SK-N-SH treated with all-trans-retinoic acid at 6 μM for 48 hours (cell line): ENCODE measurements around the gene CDPF1.

Experiments used
- ATAC-seq: fragments of 200-7000 bp; cut with Tn5 transposase; 3 replicates; pipeline ENCODE4 v1.9.1; 2020; ENCODE audit warnings: mild to moderate bottlenecking, moderate library complexity
- ARNTL ChIP-seq: fragments of 450-650 bp; formaldehyde crosslinking; IDR thresholded peaks from 2 replicates; pipeline ENCODE4 v1.5.0; 2020; ENCODE audit warnings: low read depth, mild to moderate bottlenecking, moderate library complexity, borderline replicate concordance
- BACH2 ChIP-seq: fragments of 250-450 bp; sonication (Bioruptor Pico); IDR thresholded peaks from 2 replicates; pipeline ENCODE4 v1.9.0; 2021; ENCODE audit warnings: mild to moderate bottlenecking, borderline replicate concordance
- ESRRG ChIP-seq: fragments of 250-450 bp; sonication (Bioruptor Pico); IDR thresholded peaks from 2 replicates; pipeline ENCODE4 v1.6.1; 2021; ENCODE audit warnings: mild to moderate bottlenecking
- GLIS3 ChIP-seq: fragments of 250-450 bp; sonication (Bioruptor Pico); IDR thresholded peaks from 2 replicates; pipeline ENCODE4 v1.5.0; 2020; ENCODE audit warnings: mild to moderate bottlenecking, moderate library complexity
- ISL1 ChIP-seq: fragments of 250-450 bp; sonication (Bioruptor Pico); IDR thresholded peaks from 2 replicates; pipeline ENCODE4 v2.1.2; 2022; ENCODE audit warnings: mild to moderate bottlenecking, moderate library complexity
- OSR1 ChIP-seq: fragments of 250-450 bp; sonication (Bioruptor Pico); IDR thresholded peaks from 2 replicates; pipeline ENCODE4 v1.8.0; 2022; ENCODE audit warnings: moderate library complexity, mild to moderate bottlenecking, inconsistent platforms
- PATZ1 ChIP-seq: fragments of 250-450 bp; sonication (Bioruptor Pico); IDR thresholded peaks from 2 replicates; pipeline ENCODE4 v1.8.0; 2020; ENCODE audit warnings: mild to moderate bottlenecking, moderate library complexity, borderline replicate concordance
- POU6F1 ChIP-seq: fragments of 250-450 bp; sonication (Bioruptor Pico); IDR thresholded peaks from 2 replicates; pipeline ENCODE4 v1.8.0; 2021; ENCODE audit warnings: low read depth, mild to moderate bottlenecking, moderate library complexity, borderline replicate concordance
- PPARA ChIP-seq: fragments of 250-450 bp; sonication (Bioruptor Pico); IDR thresholded peaks from 2 replicates; pipeline ENCODE4 v1.5.0; 2020; ENCODE audit warnings: mild to moderate bottlenecking, borderline replicate concordance
- SNAI2 ChIP-seq: fragments of 250-450 bp; sonication (Bioruptor Pico); IDR thresholded peaks from 2 replicates; pipeline ENCODE4 v1.5.0; 2020; ENCODE audit warnings: mild to moderate bottlenecking, moderate library complexity
- TCF4 ChIP-seq: fragments of 250-450 bp; sonication (Bioruptor Pico); IDR thresholded peaks from 2 replicates; pipeline ENCODE4 v1.8.0; 2021; ENCODE audit warnings: mild to moderate bottlenecking, moderate library complexity, borderline replicate concordance
- TOX ChIP-seq: fragments of 250-450 bp; sonication (Bioruptor Pico); IDR thresholded peaks from 2 replicates; pipeline ENCODE4 v1.8.0; 2021; ENCODE audit warnings: mild to moderate bottlenecking, moderate library complexity, borderline replicate concordance
- TSHZ2 ChIP-seq: fragments of 250-450 bp; sonication (Bioruptor Pico); IDR thresholded peaks from 2 replicates; pipeline ENCODE4 v1.5.0; 2020; ENCODE audit warnings: mild to moderate bottlenecking, moderate library complexity
- ZC3H10 ChIP-seq: fragments of 250-450 bp; sonication (Bioruptor Pico); IDR thresholded peaks from 2 replicates; pipeline ENCODE4 v1.5.1; 2021; ENCODE audit warnings: mild to moderate bottlenecking, moderate library complexity
- ZFP3 ChIP-seq: fragments of 250-450 bp; sonication (Bioruptor Pico); IDR thresholded peaks from 2 replicates; pipeline ENCODE4 v1.5.0; 2020; ENCODE audit warnings: mild to moderate bottlenecking, moderate library complexity
- ZFP30 ChIP-seq: fragments of 450-650 bp; formaldehyde crosslinking; IDR thresholded peaks from 2 replicates; pipeline ENCODE4 v1.5.0; 2022; ENCODE audit warnings: mild to moderate bottlenecking, moderate library complexity
- ZNF565 ChIP-seq: fragments of 450-650 bp; formaldehyde crosslinking; conservative IDR thresholded peaks from 2 replicates; pipeline ENCODE4 v1.5.0; 2020; ENCODE audit warnings: low read depth, mild to moderate bottlenecking, moderate library complexity
- ZNF70 ChIP-seq: fragments of 450-650 bp; formaldehyde crosslinking; IDR thresholded peaks from 2 replicates; pipeline ENCODE4 v1.5.0; 2020; ENCODE audit warnings: mild to moderate bottlenecking, moderate library complexity
- ZNF8 ChIP-seq: fragments of 450-650 bp; formaldehyde crosslinking; IDR thresholded peaks from 2 replicates; pipeline ENCODE4 v1.5.0; 2020; ENCODE audit warnings: mild to moderate bottlenecking, moderate library complexity
- TF ChIP-seq, protein P1 (sequence below): fragments of 250-450 bp; sonication (Bioruptor Pico); IDR thresholded peaks from 2 replicates; pipeline ENCODE4 v1.5.1; 2021; ENCODE audit warnings: mild to moderate bottlenecking, moderate library complexity

The CDPF1 gene

GRCh38 chr22:46262449-46263215 is 12.5 kb upstream of the CDPF1 start:
- no peak for ATAC-seq
- TF ChIP-seq TSHZ2 (CRISPR knock-in tag) (no peak), ZC3H10 (CRISPR knock-in tag) (no peak), ZNF70 (no peak), OSR1 (CRISPR knock-in tag) (no peak), ESRRG (CRISPR knock-in tag) (no peak), PPARA (CRISPR knock-in tag) (no peak), ZFP3 (CRISPR knock-in tag) (no peak), SNAI2 (CRISPR knock-in tag) (no peak), PATZ1 (CRISPR knock-in tag) (no peak)
- TF ChIP-seq, protein P1, sequence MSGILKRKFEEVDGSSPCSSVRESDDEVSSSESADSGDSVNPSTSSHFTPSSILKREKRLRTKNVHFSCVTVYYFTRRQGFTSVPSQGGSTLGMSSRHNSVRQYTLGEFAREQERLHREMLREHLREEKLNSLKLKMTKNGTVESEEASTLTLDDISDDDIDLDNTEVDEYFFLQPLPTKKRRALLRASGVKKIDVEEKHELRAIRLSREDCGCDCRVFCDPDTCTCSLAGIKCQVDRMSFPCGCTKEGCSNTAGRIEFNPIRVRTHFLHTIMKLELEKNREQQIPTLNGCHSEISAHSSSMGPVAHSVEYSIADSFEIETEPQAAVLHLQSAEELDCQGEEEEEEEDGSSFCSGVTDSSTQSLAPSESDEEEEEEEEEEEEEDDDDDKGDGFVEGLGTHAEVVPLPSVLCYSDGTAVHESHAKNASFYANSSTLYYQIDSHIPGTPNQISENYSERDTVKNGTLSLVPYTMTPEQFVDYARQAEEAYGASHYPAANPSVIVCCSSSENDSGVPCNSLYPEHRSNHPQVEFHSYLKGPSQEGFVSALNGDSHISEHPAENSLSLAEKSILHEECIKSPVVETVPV: no peak
- TF ChIP-seq, all 23 proteins: peak for 0

GRCh38 chr22:46260038-46260437 is 9.9 kb upstream of the CDPF1 start:
- ATAC-seq: no peak
- TF ChIP-seq PATZ1 (CRISPR knock-in tag) (no peak), TCF4 (CRISPR knock-in tag) (no peak), ZNF565 (CRISPR knock-in tag) (no peak), ZNF8 (CRISPR knock-in tag) (no peak), ZFP3 (CRISPR knock-in tag) (no peak), TSHZ2 (CRISPR knock-in tag) (no peak), GLIS3 (CRISPR knock-in tag) (no peak), OSR1 (CRISPR knock-in tag) (no peak), ARNTL (CRISPR knock-in tag) (no peak), PPARA (CRISPR knock-in tag) (no peak), ZFP30 (CRISPR knock-in tag) (no peak), ZNF70 (no peak), TOX (CRISPR knock-in tag) (no peak), ISL1 (no peak), BACH2 (CRISPR knock-in tag) (no peak), ZC3H10 (CRISPR knock-in tag) (no peak), POU6F1 (no peak)
- TF ChIP-seq, protein P1: no peak
